ENCODE results near the gene ESF1.
A peak's percentile ranks its signal among the peaks of the same experiment; 100 is the strongest.

Gene ESF1

GRCh38 chr20:13786143-13786828, 1.6 kb upstream of the ESF1 start:
- Histone ChIP-seq H3K4me3 (ENCODE audit: low read depth, low read length) (peak overlapping the region; percentile 93), H3K27me3 (replicated peaks) (no peaks in the 10 kb centered on the region), H3K36me3 (replicated peaks) (peaks cover 23% of the 10 kb centered on the region), H3K27ac (no peak overlapping the region)
- in situ Hi-C loops (cut with HindIII; ENCODE audit: low pct_ligation_motif_present, low sequenced_read_pairs): no loop called here
- TF ChIP-seq, protein P1, sequence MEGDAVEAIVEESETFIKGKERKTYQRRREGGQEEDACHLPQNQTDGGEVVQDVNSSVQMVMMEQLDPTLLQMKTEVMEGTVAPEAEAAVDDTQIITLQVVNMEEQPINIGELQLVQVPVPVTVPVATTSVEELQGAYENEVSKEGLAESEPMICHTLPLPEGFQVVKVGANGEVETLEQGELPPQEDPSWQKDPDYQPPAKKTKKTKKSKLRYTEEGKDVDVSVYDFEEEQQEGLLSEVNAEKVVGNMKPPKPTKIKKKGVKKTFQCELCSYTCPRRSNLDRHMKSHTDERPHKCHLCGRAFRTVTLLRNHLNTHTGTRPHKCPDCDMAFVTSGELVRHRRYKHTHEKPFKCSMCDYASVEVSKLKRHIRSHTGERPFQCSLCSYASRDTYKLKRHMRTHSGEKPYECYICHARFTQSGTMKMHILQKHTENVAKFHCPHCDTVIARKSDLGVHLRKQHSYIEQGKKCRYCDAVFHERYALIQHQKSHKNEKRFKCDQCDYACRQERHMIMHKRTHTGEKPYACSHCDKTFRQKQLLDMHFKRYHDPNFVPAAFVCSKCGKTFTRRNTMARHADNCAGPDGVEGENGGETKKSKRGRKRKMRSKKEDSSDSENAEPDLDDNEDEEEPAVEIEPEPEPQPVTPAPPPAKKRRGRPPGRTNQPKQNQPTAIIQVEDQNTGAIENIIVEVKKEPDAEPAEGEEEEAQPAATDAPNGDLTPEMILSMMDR (IDR thresholded peaks at IDR 0.05; ENCODE audit: low read depth, low read length, missing control alignments): no peak
- DNase-seq: no peak

GRCh38 chr20:13784271-13784892, 337 bp downstream of the ESF1 start:
- H3K27me3 ChIP-seq (replicated peaks): no peaks in the 10 kb centered on the region
- TF ChIP-seq, protein P1 (IDR thresholded peaks at IDR 0.05; ENCODE audit: low read depth, low read length, missing control alignments): no peak
- H3K4me3 ChIP-seq (ENCODE audit: low read depth, low read length): peak overlapping the region; percentile 93
- in situ Hi-C loops (cut with HindIII; ENCODE audit: low pct_ligation_motif_present, low sequenced_read_pairs): no loop called here
- peaks cover 16% of the 10 kb centered on the region for H3K36me3 ChIP-seq (replicated peaks)
- peak overlapping the region; percentile 70 for H3K27ac ChIP-seq
- DNase-seq: no peak

GRCh38 chr20:13783528-13783927, 1.2 kb downstream of the ESF1 start:
- Histone ChIP-seq H3K4me3 (ENCODE audit: low read depth, low read length) (peak overlapping the region; percentile 93), H3K36me3 (replicated peaks) (peaks cover 15% of the 10 kb centered on the region), H3K27me3 (replicated peaks) (no peaks in the 10 kb centered on the region), H3K27ac (no peak overlapping the region)
- DNase-seq: no peak
- in situ Hi-C loops (cut with HindIII; ENCODE audit: low pct_ligation_motif_present, low sequenced_read_pairs): no loop called here
- TF ChIP-seq, protein P1 (IDR thresholded peaks at IDR 0.05; ENCODE audit: low read depth, low read length, missing control alignments): no peak

DNA sequence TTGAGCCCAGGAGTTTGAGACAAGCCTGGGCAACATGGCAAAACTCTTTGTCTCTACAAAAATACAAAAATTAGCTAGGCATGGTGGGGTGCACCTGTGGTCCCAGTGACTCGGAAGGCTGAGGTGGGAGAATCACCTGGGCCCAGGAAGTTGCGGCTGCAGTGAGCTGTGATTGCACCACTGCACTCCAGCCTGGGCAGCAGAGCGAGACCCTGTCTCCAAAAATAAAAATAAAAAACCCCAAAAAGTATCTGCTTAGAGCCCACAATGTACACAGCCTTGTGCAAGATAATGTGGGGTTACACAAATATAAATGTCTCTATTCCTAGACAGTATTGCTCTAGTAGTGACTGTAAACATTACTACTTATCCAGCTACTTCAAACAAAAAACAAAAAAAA, 5.9 kb downstream of the ESF1 start:
- in situ Hi-C loops (cut with HindIII; ENCODE audit: low pct_ligation_motif_present, low sequenced_read_pairs): no loop called here
- no peak overlapping the region for H3K27ac ChIP-seq
- peaks cover 29% of the 10 kb centered on the region for H3K36me3 ChIP-seq (replicated peaks)
- no peak overlapping the region for H3K4me3 ChIP-seq (ENCODE audit: low read depth, low read length)
- no peak for DNase-seq
- TF ChIP-seq, protein P1 (IDR thresholded peaks at IDR 0.05; ENCODE audit: low read depth, low read length, missing control alignments): no peak
- no peaks in the 10 kb centered on the region for H3K27me3 ChIP-seq (replicated peaks)

DNA sequence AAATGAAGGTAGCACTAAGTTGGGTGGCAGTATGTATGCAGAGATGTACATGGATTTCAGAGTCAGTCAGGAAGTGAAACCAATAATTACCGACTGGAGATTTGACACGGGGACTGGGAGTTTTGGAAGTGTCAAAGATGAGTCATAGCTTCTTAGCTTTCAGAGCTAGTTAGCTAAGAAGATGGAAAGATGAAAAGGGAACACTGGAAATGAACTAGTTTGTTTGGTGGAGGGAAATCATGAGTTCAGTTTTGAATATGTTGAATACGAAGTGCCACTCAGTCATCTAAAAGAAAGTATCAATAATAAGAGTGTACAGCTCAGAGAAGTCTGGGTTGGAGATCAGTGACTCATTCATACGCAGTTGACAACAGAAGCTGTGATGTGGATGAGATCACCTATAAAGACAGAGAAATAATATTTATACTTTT, 7.5 kb downstream of the ESF1 start:
- DNase-seq: peak; percentile 63
- Histone ChIP-seq H3K4me3 (ENCODE audit: low read depth, low read length) (no peak overlapping the region), H3K27ac (peak overlapping the region; percentile 50), H3K27me3 (replicated peaks) (no peaks in the 10 kb centered on the region), H3K36me3 (replicated peaks) (peaks cover 29% of the 10 kb centered on the region)
- TF ChIP-seq, protein P1 (IDR thresholded peaks at IDR 0.05; ENCODE audit: low read depth, low read length, missing control alignments): no peak
- in situ Hi-C loops (cut with HindIII; ENCODE audit: low pct_ligation_motif_present, low sequenced_read_pairs): no loop called here
